HCT116 (cell line): ENCODE measurements around the gene CCDC148.

ENCODE experiments used
- CEBPB ChIP-seq: IDR thresholded peaks from 2 replicates; pipeline ENCODE4 v1.6.1; 2012; ENCODE audit warnings: low read depth
- CTCF ChIP-seq, 3 experiments: fragments of 200-600 bp in 1 of 3; sonication (generic) in 1 of 3; IDR thresholded peaks in 2 of 3; conservative IDR thresholded peaks in 1 of 3; 2 replicates each; pipeline ENCODE4 v1.5.1; 2012 to 2017; ENCODE audit warnings: low read depth in 2 of 3, low read length in 2 of 3, antibody characterized with exemption in 1 of 3, borderline replicate concordance in 1 of 3, control low read depth in 1 of 3, mild to moderate bottlenecking in 1 of 3, mixed read lengths in 1 of 3, mixed run types in 1 of 3, moderate library complexity in 1 of 3; ENCODE audit not compliant: insufficient read depth in 1 of 3
- EGR1 ChIP-seq: IDR thresholded peaks from 2 replicates; pipeline ENCODE4 v1.6.1; 2012; ENCODE audit warnings: low read depth
- ELF1 ChIP-seq: IDR thresholded peaks from 2 replicates; pipeline ENCODE4 v1.6.1; 2012; ENCODE audit warnings: low read depth, borderline replicate concordance
- EZH2 ChIP-seq: fragments of 200-600 bp; sonication (generic); IDR thresholded peaks from 2 replicates; pipeline ENCODE4 v1.6.1; 2017; ENCODE audit warnings: antibody characterized with exemption, mixed run types
- EZH2phosphoT487 ChIP-seq: fragments of 200-600 bp; IDR thresholded peaks from 2 replicates; pipeline ENCODE4 v1.6.1; 2018; ENCODE audit warnings: antibody characterized with exemption, borderline replicate concordance
- MAX ChIP-seq: IDR thresholded peaks from 2 replicates; pipeline ENCODE4 v1.6.1; 2012
- POLR2A ChIP-seq: IDR thresholded peaks from 2 replicates; pipeline ENCODE4 v1.7.0; 2011; ENCODE audit warnings: borderline replicate concordance; ENCODE audit not compliant: insufficient read depth, insufficient read length; ENCODE audit errors: extremely low read depth
- POLR2AphosphoS5 ChIP-seq: IDR thresholded peaks from 2 replicates; pipeline ENCODE4 v1.6.1; 2011; ENCODE audit warnings: mild to moderate bottlenecking, low read depth, low read length, moderate library complexity
- REST ChIP-seq: IDR thresholded peaks from 2 replicates; pipeline ENCODE4 v1.6.1; 2012; ENCODE audit warnings: low read depth
- SIN3A ChIP-seq: IDR thresholded peaks from 2 replicates; pipeline ENCODE4 v1.6.1; 2012; ENCODE audit warnings: low read depth
- TCF7L2 ChIP-seq: IDR thresholded peaks from 2 replicates; pipeline ENCODE4 v1.7.0; 2011; ENCODE audit warnings: borderline replicate concordance, inconsistent platforms; ENCODE audit not compliant: insufficient read depth, insufficient read length; ENCODE audit errors: extremely low read depth
- ZFX ChIP-seq: fragments of 450-650 bp; IDR thresholded peaks from 2 replicates; pipeline ENCODE4 v1.6.1; 2017
- ZNF274 ChIP-seq: fragments of 200-500 bp; sonication (Bioruptor generic); IDR thresholded peaks from 2 replicates; pipeline ENCODE4 v1.6.1; 2014; ENCODE audit warnings: mild to moderate bottlenecking, low read depth, low read length, inconsistent platforms

GRCh38 chr2:158499383-158499782 lies 42.8 kb upstream of the CCDC148 start:
- TF ChIP-seq CTCF (IDR thresholded peaks at IDR 0.05 in 2 of 3, conservative IDR thresholded peaks at IDR 0.05 in 1 of 3; ENCODE audit: borderline replicate concordance in 1 of 3, insufficient read depth in 1 of 3, low read depth in 2 of 3, low read length in 2 of 3), result no peak
- no peak for TF ChIP-seq EGR1
- no peak for TF ChIP-seq MAX
- TF ChIP-seq POLR2AphosphoS5, result no peak
- no peak for TF ChIP-seq CEBPB
- no peak for TF ChIP-seq ZFX
- TF ChIP-seq POLR2A, result no peak
- no peak for TF ChIP-seq ELF1
- no peak for TF ChIP-seq REST
- TF ChIP-seq TCF7L2, result no peak
- no peak for TF ChIP-seq EZH2phosphoT487
- TF ChIP-seq SIN3A, result no peak
- TF ChIP-seq ZNF274, result no peak
- TF ChIP-seq EZH2, result no peak
